Parathyroid adenoma (tissue), 2 donors: ENCODE measurements around the gene DLGAP1.

Experiments
- H2AFZ ChIP-seq: fragments of 300-600 bp; sonication (generic); one replicate; pipeline ENCODE4 v1.7.0; 2017; ENCODE audit warnings: antibody characterized with exemption, mild to moderate bottlenecking
- H3K27ac ChIP-seq: fragments of 300-600 bp; sonication (generic); one replicate; pipeline ENCODE4 v1.7.0; 2017
- H3K27me3 ChIP-seq: fragments of 300-600 bp; sonication (generic); one replicate; pipeline ENCODE4 v1.7.0; 2017; ENCODE audit warnings: low read length; ENCODE audit not compliant: control insufficient read depth, insufficient read depth
- H3K36me3 ChIP-seq: fragments of 300-600 bp; sonication (generic); one replicate; pipeline ENCODE4 v1.7.0; 2017; ENCODE audit warnings: low read length; ENCODE audit not compliant: control insufficient read depth, insufficient read depth
- H3K4me1 ChIP-seq: fragments of 300-600 bp; sonication (generic); one replicate; pipeline ENCODE4 v1.7.0; 2017; ENCODE audit warnings: control low read depth
- H3K4me2 ChIP-seq: fragments of 300-600 bp; sonication (generic); one replicate; pipeline ENCODE4 v1.7.0; 2017; ENCODE audit warnings: low read length
- H3K4me3 ChIP-seq: fragments of 300-600 bp; sonication (generic); one replicate; pipeline ENCODE4 v1.7.0; 2017; ENCODE audit warnings: low read depth, low read length
- H3K79me2 ChIP-seq: fragments of 300-600 bp; sonication (generic); one replicate; pipeline ENCODE4 v1.7.0; 2017; ENCODE audit warnings: control low read depth
- H3K9ac ChIP-seq: fragments of 300-600 bp; sonication (generic); one replicate; pipeline ENCODE4 v1.7.0; 2017; ENCODE audit warnings: mild to moderate bottlenecking
- H3K9me3 ChIP-seq: fragments of 300-600 bp; sonication (generic); one replicate; pipeline ENCODE4 v1.7.0; 2017; ENCODE audit warnings: low read length; ENCODE audit not compliant: control insufficient read depth
- CTCF ChIP-seq: fragments of 300-600 bp; sonication (generic); IDR thresholded peaks from one replicate; pipeline ENCODE4 v1.7.0; 2017; ENCODE audit warnings: antibody characterized with exemption, mild to moderate bottlenecking
- donor health status: primary hyperparathyroidism.

DLGAP1 gene

GRCh38 chr18:3823073-3823472 is 632.0 kb downstream of the DLGAP1 start:
- H2AFZ ChIP-seq, result no peak overlapping the region
- no peak for TF ChIP-seq CTCF
- no peak overlapping the region for H3K4me3 ChIP-seq
- H3K9ac ChIP-seq, result no peak overlapping the region
- H3K9me3 ChIP-seq, result no peaks in the 10 kb centered on the region
- H3K27ac ChIP-seq, result no peak overlapping the region
- H3K36me3 ChIP-seq, result no peaks in the 10 kb centered on the region
- H3K4me2 ChIP-seq, result no peak overlapping the region
- H3K79me2 ChIP-seq, result no peaks in the 10 kb centered on the region
- no peaks in the 10 kb centered on the region for H3K27me3 ChIP-seq
- H3K4me1 ChIP-seq, result no peaks in the 10 kb centered on the region

- no peak overlapping the region for H3K9ac ChIP-seq
- H3K9me3 ChIP-seq, result no peaks in the 10 kb centered on the region
- H3K4me3 ChIP-seq, result no peak overlapping the region
- H2AFZ ChIP-seq, result no peak overlapping the region
- no peak overlapping the region for H3K4me2 ChIP-seq
- H3K27ac ChIP-seq, result no peak overlapping the region
- no peaks in the 10 kb centered on the region for H3K4me1 ChIP-seq
- TF ChIP-seq CTCF, result no peak
- no peaks in the 10 kb centered on the region for H3K36me3 ChIP-seq
- H3K27me3 ChIP-seq, result no peaks in the 10 kb centered on the region
- no peaks in the 10 kb centered on the region for H3K79me2 ChIP-seq
Observed at GRCh38 chr18:3821524-3821923, 633.6 kb downstream of the DLGAP1 start.

GRCh38 chr18:3819961-3820360 is 635.1 kb downstream of the DLGAP1 start:
- no peaks in the 10 kb centered on the region for H3K4me1 ChIP-seq
- no peak overlapping the region for H3K4me2 ChIP-seq
- no peaks in the 10 kb centered on the region for H3K27me3 ChIP-seq
- H3K9me3 ChIP-seq, result no peaks in the 10 kb centered on the region
- H3K9ac ChIP-seq, result no peak overlapping the region
- no peak for TF ChIP-seq CTCF
- no peak overlapping the region for H2AFZ ChIP-seq
- no peaks in the 10 kb centered on the region for H3K79me2 ChIP-seq
- no peaks in the 10 kb centered on the region for H3K36me3 ChIP-seq
- H3K4me3 ChIP-seq, result no peak overlapping the region
- H3K27ac ChIP-seq, result no peak overlapping the region

GRCh38 chr18:3816610-3817363 is 638.3 kb downstream of the DLGAP1 start:
- H3K4me2 ChIP-seq, result no peak overlapping the region
- H3K4me3 ChIP-seq, result no peak overlapping the region
- H3K9ac ChIP-seq, result no peak overlapping the region
- no peaks in the 10 kb centered on the region for H3K79me2 ChIP-seq
- H3K36me3 ChIP-seq, result no peaks in the 10 kb centered on the region
- H2AFZ ChIP-seq, result no peak overlapping the region
- H3K4me1 ChIP-seq, result no peaks in the 10 kb centered on the region
- no peak overlapping the region for H3K27ac ChIP-seq
- TF ChIP-seq CTCF, result no peak
- H3K9me3 ChIP-seq, result no peaks in the 10 kb centered on the region
- H3K27me3 ChIP-seq, result no peaks in the 10 kb centered on the region

- Histone ChIP-seq H3K9ac (no peak overlapping the region), H3K79me2 (no peaks in the 10 kb centered on the region), H3K4me2 (no peak overlapping the region), H3K27ac (no peak overlapping the region), H3K27me3 (no peaks in the 10 kb centered on the region), H3K4me3 (no peak overlapping the region), H3K4me1 (no peaks in the 10 kb centered on the region), H3K9me3 (no peaks in the 10 kb centered on the region), H2AFZ (no peak overlapping the region), H3K36me3 (no peaks in the 10 kb centered on the region)
- TF ChIP-seq CTCF, result no peak
Observed at GRCh38 chr18:3815991-3816390, 639.1 kb downstream of the DLGAP1 start.
